H1 (cell line): Measurements from ENCODE around the gene BANF1. TPM values are rescaled to one million over a fixed set of nuclear protein-coding genes. Genes with fewer than 3 reads are reported as not detected.

ENCODE experiments used
- CTCF ChIA-PET: fragments of 300-600 bp; sonication (Branson Sonifier 250); formaldehyde crosslinking; loops from one replicate; lab custom pipeline; 2021; ENCODE audit not compliant: partially characterized antibody; lab: Charles Lee
- POLR2A ChIA-PET: fragments of 300-600 bp; sonication (Branson Sonifier 250); formaldehyde crosslinking; loops from one replicate; lab custom pipeline; 2021; ENCODE audit warnings: inconsistent platforms; ENCODE audit not compliant: partially characterized antibody; lab: Charles Lee
- DNase-seq, 2 experiments: peaks; one replicate each; pipeline versions ENCODE4 v3.0.0 to v3.0.0-alpha.2; 2010 to 2022; ENCODE audit warnings: low spot score in 2 of 2, low read depth in 1 of 2, mixed read lengths in 1 of 2
- FAIRE-seq: peaks from 2 replicates; lab custom pipeline; 2011; peaks lifted over from hg19 to GRCh38; lab: Jason Lieb, UNC
- H2AFZ ChIP-seq: 2 replicates; pipeline ENCODE4 v1.8.1; 2012; ENCODE audit warnings: low read length, inconsistent platforms
- H2AK5ac ChIP-seq: 2 replicates; pipeline ENCODE4 v1.6.1; 2013; ENCODE audit warnings: low read depth, low read length
- H2BK120ac ChIP-seq: replicated peaks from 2 replicates; pipeline ENCODE3; 2013; ENCODE audit warnings: low read depth, low read length, inconsistent platforms
- H2BK12ac ChIP-seq: 2 replicates; pipeline ENCODE4 v1.6.1; 2013; ENCODE audit warnings: low read depth, low read length
- H2BK15ac ChIP-seq: 2 replicates; pipeline ENCODE4 v1.6.1; 2013; ENCODE audit warnings: low read length
- H2BK20ac ChIP-seq: 2 replicates; pipeline ENCODE4 v1.6.1; 2013; ENCODE audit warnings: low read length
- H2BK5ac ChIP-seq: 2 replicates; pipeline ENCODE4 v1.6.1; 2013; ENCODE audit warnings: low read depth, low read length
- H3K14ac ChIP-seq: 2 replicates; pipeline ENCODE4 v1.6.1; 2013; ENCODE audit warnings: inconsistent platforms; ENCODE audit not compliant: insufficient read length
- H3K18ac ChIP-seq: 2 replicates; pipeline ENCODE4 v1.6.1; 2013; ENCODE audit warnings: low read length; ENCODE audit errors: extremely low read depth
- H3K23ac ChIP-seq: 2 replicates; pipeline ENCODE4 v1.6.1; 2013; ENCODE audit warnings: inconsistent platforms; ENCODE audit not compliant: insufficient read length
- H3K23me2 ChIP-seq: 2 replicates; pipeline ENCODE4 v1.6.1; 2013; ENCODE audit warnings: low read depth, low read length
- H3K27ac ChIP-seq: 2 replicates; pipeline ENCODE4 v1.6.1; 2011; ENCODE audit warnings: low read depth, low read length, inconsistent platforms
- H3K27me3 ChIP-seq, 4 experiments: replicated peaks in 1 of 4; 1 replicate in 1 of 4; 2 replicates in 3 of 4; pipeline versions ENCODE4 v1.6.1 to v1.8.1; 2011 to 2013; ENCODE audit warnings: low read length in 3 of 4, mild to moderate bottlenecking in 3 of 4, inconsistent platforms in 2 of 4, mixed read lengths in 2 of 4, moderate library complexity in 1 of 4; ENCODE audit not compliant: control insufficient read depth in 3 of 4, insufficient read depth in 3 of 4; ENCODE audit errors: extremely low read depth in 1 of 4
- H3K36me3 ChIP-seq, 4 experiments: 2 replicates each; pipeline versions ENCODE4 v1.6.1 to v1.8.1; 2011 to 2013; ENCODE audit warnings: mild to moderate bottlenecking in 4 of 4, low read length in 3 of 4, moderate library complexity in 2 of 4, control low read depth in 1 of 4, inconsistent platforms in 1 of 4; ENCODE audit not compliant: insufficient read depth in 4 of 4, control insufficient read depth in 2 of 4
- H3K4ac ChIP-seq: replicated peaks from 2 replicates; pipeline ENCODE3; 2013; ENCODE audit warnings: low read length, low read depth, mixed read lengths, inconsistent platforms; ENCODE audit not compliant: insufficient read length
- H3K4me1 ChIP-seq, 4 experiments: replicated peaks in 1 of 4; 1 replicate in 1 of 4; 2 replicates in 3 of 4; pipeline versions ENCODE4 v1.6.1 to v1.8.1; 2011 to 2013; ENCODE audit warnings: low read length in 3 of 4, inconsistent platforms in 2 of 4, mixed read lengths in 1 of 4; ENCODE audit not compliant: insufficient read depth in 4 of 4, control insufficient read depth in 3 of 4
- H3K4me2 ChIP-seq, 2 experiments: 2 replicates each; pipeline versions ENCODE4 v1.6.1 to v1.8.1; 2011 to 2013; ENCODE audit warnings: low read depth in 2 of 2, low read length in 2 of 2, control low read depth in 1 of 2, inconsistent platforms in 1 of 2, mild to moderate bottlenecking in 1 of 2; ENCODE audit not compliant: insufficient read depth in 1 of 2
- H3K4me3 ChIP-seq, 4 experiments: fragments of 200-600, 300-600 bp in 1 of 4; sonication (generic), shearing (Covaris generic), sonication (Bioruptor Twin) in 1 of 4; 2 replicates each; pipeline versions ENCODE4 v1.5.1 to v1.8.1; 2011 to 2016; ENCODE audit warnings: low read length in 4 of 4, low read depth in 3 of 4, control low read depth in 2 of 4, inconsistent platforms in 2 of 4, mild to moderate bottlenecking in 2 of 4, mixed read lengths in 1 of 4, moderate library complexity in 1 of 4; ENCODE audit not compliant: insufficient read depth in 2 of 4; ENCODE audit errors: extremely low read depth in 1 of 4
- H3K56ac ChIP-seq: replicated peaks from 2 replicates; pipeline ENCODE3; 2013; ENCODE audit warnings: low read depth, mild to moderate bottlenecking, mixed read lengths, low read length, inconsistent platforms; ENCODE audit not compliant: insufficient read length
- H3K79me1 ChIP-seq: 2 replicates; pipeline ENCODE4 v1.6.1; 2013; ENCODE audit warnings: low read depth, low read length, control low read depth
- H3K79me2 ChIP-seq, 2 experiments: 2 replicates each; pipeline versions ENCODE4 v1.6.1 to v1.8.1; 2012 to 2013; ENCODE audit warnings: low read length in 2 of 2, mild to moderate bottlenecking in 2 of 2, inconsistent platforms in 1 of 2; ENCODE audit not compliant: insufficient read depth in 2 of 2, control insufficient read depth in 1 of 2
- H3K9ac ChIP-seq, 4 experiments: replicated peaks in 1 of 4; 1 replicate in 1 of 4; 2 replicates in 3 of 4; pipeline versions ENCODE4 v1.6.1 to v1.8.1; 2011 to 2013; ENCODE audit warnings: low read depth in 3 of 4, low read length in 3 of 4, control low read depth in 2 of 4, mild to moderate bottlenecking in 2 of 4, moderate library complexity in 2 of 4, inconsistent platforms in 1 of 4; ENCODE audit errors: extremely low read depth in 1 of 4
- H3K9me3 ChIP-seq, 2 experiments: 2 replicates each; pipeline versions ENCODE4 v1.6.1 to v1.8.1; 2012 to 2013; ENCODE audit warnings: mild to moderate bottlenecking in 2 of 2, moderate library complexity in 2 of 2, control low read depth in 1 of 2, inconsistent platforms in 1 of 2, low read depth in 1 of 2, low read length in 1 of 2, mixed read lengths in 1 of 2; ENCODE audit not compliant: insufficient read depth in 2 of 2
- H4K20me1 ChIP-seq, 2 experiments: replicated peaks in 1 of 2; 2 replicates each; pipeline versions ENCODE3 to v1.8.1; 2011 to 2013; ENCODE audit warnings: inconsistent platforms in 2 of 2, low read length in 2 of 2, mild to moderate bottlenecking in 1 of 2; ENCODE audit not compliant: insufficient read depth in 2 of 2, control insufficient read depth in 1 of 2
- H4K5ac ChIP-seq: 2 replicates; pipeline ENCODE4 v1.6.1; 2013; ENCODE audit warnings: low read length, low read depth, mixed read lengths, inconsistent platforms; ENCODE audit not compliant: insufficient read length
- H4K8ac ChIP-seq: 2 replicates; pipeline ENCODE4 v1.8.0; 2013; ENCODE audit warnings: mild to moderate bottlenecking, moderate library complexity, low read length, inconsistent platforms; ENCODE audit not compliant: insufficient read depth; ENCODE audit errors: extremely low read depth
- H4K91ac ChIP-seq: replicated peaks from 2 replicates; pipeline ENCODE3; 2013; ENCODE audit warnings: low read length, mixed read lengths, inconsistent platforms; ENCODE audit not compliant: insufficient read length
- CBX8 ChIP-seq: fragments of 300-800, 300-1000 bp; sonication (generic); IDR thresholded peaks from 2 replicates; pipeline ENCODE4 v1.7.1; 2016; ENCODE audit warnings: low read depth, low read length, borderline replicate concordance
- FOSL1 ChIP-seq: IDR thresholded peaks from 2 replicates; pipeline ENCODE4 v1.6.1; 2011; ENCODE audit warnings: mild to moderate bottlenecking, low read depth, low read length, moderate library complexity; ENCODE audit not compliant: insufficient read depth
- KDM1A ChIP-seq: fragments of 200-600, 300-600 bp; sonication (generic); IDR thresholded peaks from 2 replicates; pipeline ENCODE4 v1.7.1; 2016; ENCODE audit warnings: mild to moderate bottlenecking, low read length, borderline replicate concordance
- KDM5A ChIP-seq: fragments of 200-600 bp; IDR thresholded peaks from 2 replicates; pipeline ENCODE4 v1.7.1; 2012; ENCODE audit warnings: mild to moderate bottlenecking, low read length, inconsistent platforms, mixed read lengths
- MAFK ChIP-seq: IDR thresholded peaks from 2 replicates; pipeline ENCODE4 v1.6.1; 2012; ENCODE audit warnings: low read depth, mild to moderate bottlenecking, improper control_type of control experiment, low read length
- RAD21 ChIP-seq, 2 experiments: IDR thresholded peaks in 1 of 2; conservative IDR thresholded peaks in 1 of 2; 2 replicates each; pipeline ENCODE4 v1.6.1; 2011; ENCODE audit warnings: low read depth in 2 of 2, low read length in 2 of 2, improper control_type of control experiment in 1 of 2, inconsistent platforms in 1 of 2, mild to moderate bottlenecking in 1 of 2, moderate library complexity in 1 of 2
- RNF2 ChIP-seq: fragments of 200-900, 300-1000 bp; sonication (generic); IDR thresholded peaks from 2 replicates; pipeline ENCODE4 v1.7.1; 2016; ENCODE audit warnings: borderline replicate concordance, low read depth, mild to moderate bottlenecking, antibody characterized with exemption, low read length; ENCODE audit not compliant: poor library complexity, severe bottlenecking; ENCODE audit errors: missing control alignments
- SIN3A ChIP-seq, 2 experiments: IDR thresholded peaks in 1 of 2; conservative IDR thresholded peaks in 1 of 2; 2 replicates each; pipeline ENCODE4 v1.6.1; 2011 to 2012; ENCODE audit warnings: low read length in 2 of 2, improper control_type of control experiment in 1 of 2, low read depth in 1 of 2, mild to moderate bottlenecking in 1 of 2
- SIRT6 ChIP-seq: IDR thresholded peaks from one replicate; pipeline ENCODE4 v1.7.1; 2012; ENCODE audit warnings: low read length, inconsistent platforms
- SIX5 ChIP-seq: IDR thresholded peaks from 2 replicates; pipeline ENCODE4 v1.6.1; 2011; ENCODE audit warnings: mild to moderate bottlenecking, low read depth, low read length
- TAF1 ChIP-seq: IDR thresholded peaks from 2 replicates; pipeline ENCODE4 v1.6.1; 2011; ENCODE audit warnings: mild to moderate bottlenecking, low read depth, low read length
- TAF7 ChIP-seq: optimal IDR thresholded peaks from 2 replicates; pipeline ENCODE3; 2011; ENCODE audit warnings: low read depth, mild to moderate bottlenecking, inconsistent platforms, low read length, moderate library complexity, borderline replicate concordance
- WGBS, 2 experiments: shearing (Covaris generic) in 1 of 2; methylation state at CpG; one replicate each; pipeline versions ENCODE4 v1.1.6 to v1.1.7; 2013 to 2015; ENCODE audit warnings: low lambda C conversion rate in 2 of 2, mixed read lengths in 2 of 2, inconsistent platforms in 1 of 2, low coverage in 1 of 2, missing lambda C conversion rate in 1 of 2; ENCODE audit not compliant: insufficient replicate concordance in 2 of 2, insufficient coverage in 1 of 2, insufficient read length in 1 of 2; ENCODE audit errors: extremely low coverage in 1 of 2, missing lambda C conversion rate in 1 of 2; 5-methylcytosine and 5-hydroxymethylcytosine counted together
- polyA plus RNA-seq, 7 experiments: library from polyadenylated mRNA; depleted of rRNA in 3 of 7; stranded (reverse) in 5 of 7; unstranded in 2 of 7; fragments of >200 nt in 5 of 7; fragments of 200-250 nt in 2 of 7; gene quantifications; 1 replicate in 5 of 7; 2 replicates in 1 of 7; 4 replicates in 1 of 7; pipeline versions ENCODE4 v1.2.1 to v1.2.3, GENCODE V29; 2011 to 2013; ENCODE audit warnings: missing spikeins in 2 of 7, mixed read lengths in 2 of 7
- total RNA-seq: library from RNA; stranded (reverse); fragmentation: NEBNext Ultra II Directional; extraction: Animal tissue kit (Norgen Biotek cat#: 25700); gene quantifications from 2 replicates; pipeline ENCODE4 v1.2.1, GENCODE V29; 2021

The BANF1 gene
- total and polyA plus RNA-seq, 2 of the 8 experiments (the other 6 are each of a cell fraction or from before 2014, with no cell fraction given), result 330 to 467 TPM

DNA sequence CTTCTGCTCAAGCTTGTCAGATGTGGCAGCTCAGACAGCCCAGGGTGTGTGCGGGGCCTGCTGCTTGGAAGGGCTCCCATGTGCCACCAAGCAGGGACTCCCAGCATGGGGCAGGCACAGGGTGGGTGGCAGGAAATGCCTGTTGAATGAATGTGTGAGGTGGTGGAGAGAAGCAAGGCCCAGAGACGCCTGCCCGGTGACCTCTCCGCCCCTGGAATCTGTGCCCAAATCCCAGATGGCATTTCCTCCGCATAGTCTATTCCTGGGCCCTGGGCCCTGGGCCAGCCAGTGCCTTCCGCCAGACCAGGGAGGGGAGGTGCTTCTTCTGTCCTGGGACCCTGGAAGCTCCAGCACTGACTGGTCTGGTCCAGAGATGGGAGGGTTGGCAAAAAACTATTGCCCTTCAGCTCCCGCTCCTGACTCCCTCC is 13.2 kb downstream of the BANF1 start:
- Histone ChIP-seq H3K27me3 (peaks cover 6 to 27% (median 23%) of the 10 kb centered on the region in 4 experiments), H3K79me1 (no peaks in the 10 kb centered on the region), H3K56ac (no peak overlapping the region), H3K9me3 (no peaks in the 10 kb centered on the region), H2BK5ac (no peak overlapping the region), H4K5ac (no peak overlapping the region), H2AFZ (no peak overlapping the region), H3K14ac (no peak overlapping the region), H3K4me2 (no peak overlapping the region), H2BK20ac (no peak overlapping the region), H3K27ac (no peak overlapping the region), H3K4ac (no peak overlapping the region), H3K9ac (no peak overlapping the region), H2BK12ac (no peak overlapping the region), H4K8ac (no peak overlapping the region), H2BK15ac (no peak overlapping the region), H4K91ac (no peak overlapping the region), H3K79me2 (no peaks in the 10 kb centered on the region), H3K4me1 (peaks cover 0 to 8% (median 5%) of the 10 kb centered on the region in 4 experiments; a peak in 5 of 7 replicates), H3K4me3 (no peak overlapping the region), H4K20me1 (no peaks in the 10 kb centered on the region), H3K36me3 (no peaks in the 10 kb centered on the region), H3K23ac (no peak overlapping the region), H2BK120ac (no peak overlapping the region), H3K23me2 (peaks cover 2% of the 10 kb centered on the region; the same call in 1 of the 2 replicates), H3K18ac (no peak overlapping the region), H2AK5ac (no peak overlapping the region)
- 97% methylated on average over 7 of the region's 7 CpGs; no CpG with 5 or more reads in 1 of the 2 experiments for WGBS, 2 experiments
- no peak for DNase-seq
- ChIA-PET POLR2A (interaction anchor here (1.1 to 1.2 kb wide), 2 partner anchors 13 to 295 kb away, joined by 3 to 5 read pairs; partner anchors contain the start of genes BANF1, EIF1AD and RNASEH2C), CTCF (interaction anchor here (1.1 to 1.6 kb wide), 3 partner anchors 9 to 131 kb away, joined by 3 to 4 read pairs (median 3); partner anchors contain the start of gene FIBP)
- TF ChIP-seq SIRT6 (no peak), RNF2 (no peak), SIN3A (conservative IDR thresholded peaks at IDR 0.05 in 1 of 2, IDR thresholded peaks at IDR 0.05 in 1 of 2; ENCODE audit: low read depth in 1 of 2, low read length in 2 of 2) (no peak), FOSL1 (no peak), TAF1 (no peak), KDM1A (no peak), TAF7 (no peak), MAFK (no peak), CBX8 (no peak), RAD21 (IDR thresholded peaks at IDR 0.05 in 1 of 2, conservative IDR thresholded peaks at IDR 0.05 in 1 of 2; ENCODE audit: low read depth in 2 of 2, low read length in 2 of 2) (no peak), SIX5 (no peak), KDM5A (no peak)
- no peak for FAIRE-seq
